GM19463 (cell line): ENCODE results near the gene GALNT12.

Source experiments
- ATAC-seq: cut with Tn5 transposase; IDR thresholded peaks from one replicate; pipeline ENCODE4 v1.9.1; 2021; ENCODE audit warnings: mild to moderate bottlenecking, moderate library complexity; ENCODE audit not compliant: unreplicated experiment

GALNT12 gene

GRCh38 chr9:98801561-98801960 is 5.9 kb upstream of the GALNT12 start:
- ATAC-seq: no peak

- ATAC-seq: no peak
Observed at GRCh38 chr9:98801969-98802371, 5.5 kb upstream of the GALNT12 start.

GRCh38 chr9:98804083-98804482 is 3.4 kb upstream of the GALNT12 start:
- ATAC-seq: no peak

- no peak for ATAC-seq
Observed at GRCh38 chr9:98805506-98806272, 1.8 kb upstream of the GALNT12 start.

GRCh38 chr9:98806394-98807035 is 955 bp upstream of the GALNT12 start:
- ATAC-seq: no peak

- ATAC-seq: no peak
Observed at GRCh38 chr9:98807814-98808195, 335 bp downstream of the GALNT12 start.

DNA sequence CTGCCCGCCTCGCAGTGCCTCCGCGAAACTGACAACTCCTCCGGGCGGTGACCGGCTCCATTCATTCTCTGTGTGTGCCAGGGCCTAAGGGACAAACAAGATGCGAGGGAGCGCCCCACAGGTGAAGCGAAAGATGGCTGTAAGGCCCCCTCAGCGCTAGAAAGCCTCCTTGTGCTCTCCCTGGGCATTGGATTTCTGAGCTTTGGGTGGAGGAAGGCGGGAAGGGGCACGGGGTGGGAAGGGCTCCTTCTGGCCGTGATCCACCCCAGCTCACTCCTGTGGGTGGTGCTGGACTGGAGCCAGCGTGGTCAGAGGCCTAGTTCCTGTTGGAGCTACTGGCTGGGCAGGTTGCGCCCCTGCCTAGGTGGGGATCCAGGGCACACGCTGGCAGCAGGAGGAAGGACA is 943 bp downstream of the GALNT12 start:
- no peak for ATAC-seq

DNA sequence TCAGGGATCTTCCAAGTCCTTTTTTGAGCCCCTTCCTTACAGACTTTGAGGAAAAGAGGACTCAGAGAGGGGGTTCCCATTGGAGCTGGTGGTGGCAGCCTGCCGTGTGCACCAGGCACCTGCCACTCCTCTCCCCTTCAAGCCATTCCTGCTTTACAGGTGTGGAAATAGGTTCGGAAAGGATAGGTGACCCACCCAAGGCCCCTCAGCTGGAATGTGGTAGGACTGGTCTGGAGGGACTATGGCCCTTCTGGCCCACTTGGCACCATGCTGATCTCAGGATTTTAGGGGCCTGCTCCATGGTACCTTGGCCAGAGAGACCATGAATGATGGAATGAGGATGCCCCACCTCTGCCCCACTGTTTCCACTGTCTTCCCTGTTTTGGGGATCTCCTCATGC is 1.4 kb downstream of the GALNT12 start:
- no peak for ATAC-seq

- ATAC-seq: no peak
Observed at GRCh38 chr9:98809311-98810101, 2.0 kb downstream of the GALNT12 start.

DNA sequence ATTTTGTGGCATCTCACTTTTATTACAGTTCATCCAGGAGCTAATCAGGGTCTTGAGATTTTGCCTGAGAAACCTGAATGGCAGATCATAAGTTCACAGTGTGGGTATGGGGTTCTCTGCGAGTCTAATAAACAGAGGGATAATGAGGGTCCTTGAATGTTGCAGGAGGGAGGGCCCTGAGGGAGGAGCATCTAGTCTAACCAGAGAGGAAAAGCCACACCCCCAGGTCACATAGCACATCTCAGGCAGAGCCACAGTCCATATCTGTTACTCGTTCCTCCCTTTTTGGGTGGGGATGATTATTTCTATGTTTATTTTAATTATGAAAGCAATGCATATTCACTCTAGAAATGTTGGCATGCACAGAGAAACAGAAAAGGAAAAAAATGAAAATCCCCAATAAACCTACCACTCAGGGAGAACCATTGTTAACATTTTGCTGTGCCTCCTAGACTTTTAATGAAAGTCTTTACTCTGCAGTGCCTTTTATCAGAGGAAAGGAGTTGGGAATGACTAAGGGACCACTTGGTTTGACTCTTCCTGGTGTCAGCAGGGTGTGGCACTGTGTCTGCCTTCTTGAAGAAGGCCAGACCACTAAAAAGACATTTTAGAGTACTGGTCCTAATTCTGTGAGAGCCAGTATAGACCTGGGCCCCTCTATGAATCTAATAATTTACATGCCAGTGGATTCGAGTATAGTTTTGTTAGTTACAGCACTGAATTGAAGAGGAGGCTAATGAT is 2.8 kb downstream of the GALNT12 start:
- ATAC-seq: no peak

DNA sequence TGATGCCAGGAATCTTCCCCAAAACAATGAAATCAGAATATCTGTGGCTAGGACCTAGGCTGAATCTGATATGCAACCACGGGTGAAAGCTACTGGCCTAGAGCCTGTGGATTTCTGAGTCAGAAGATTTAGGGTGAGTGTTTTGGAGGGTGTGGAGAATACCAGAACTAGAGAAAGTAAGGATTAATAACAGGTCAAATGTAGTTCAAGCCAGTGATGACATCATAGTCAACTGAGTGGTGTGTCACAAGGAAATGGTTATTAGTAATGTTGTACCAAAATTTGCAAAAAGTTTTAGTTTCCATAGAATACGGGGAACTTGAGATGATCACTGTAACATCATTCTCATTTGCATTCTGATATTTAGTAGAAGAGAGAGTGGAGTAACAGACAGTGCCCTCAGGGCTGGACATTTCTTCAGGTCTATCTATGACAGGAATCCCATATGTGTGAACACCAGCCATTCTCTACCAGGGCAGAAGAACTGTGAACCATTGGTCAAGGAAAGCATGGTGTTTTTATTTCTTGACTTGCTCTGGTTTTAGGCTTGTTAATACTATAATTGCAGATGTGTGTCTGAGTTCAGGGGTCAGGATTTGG is 3.7 kb downstream of the GALNT12 start:
- ATAC-seq: no peak

DNA sequence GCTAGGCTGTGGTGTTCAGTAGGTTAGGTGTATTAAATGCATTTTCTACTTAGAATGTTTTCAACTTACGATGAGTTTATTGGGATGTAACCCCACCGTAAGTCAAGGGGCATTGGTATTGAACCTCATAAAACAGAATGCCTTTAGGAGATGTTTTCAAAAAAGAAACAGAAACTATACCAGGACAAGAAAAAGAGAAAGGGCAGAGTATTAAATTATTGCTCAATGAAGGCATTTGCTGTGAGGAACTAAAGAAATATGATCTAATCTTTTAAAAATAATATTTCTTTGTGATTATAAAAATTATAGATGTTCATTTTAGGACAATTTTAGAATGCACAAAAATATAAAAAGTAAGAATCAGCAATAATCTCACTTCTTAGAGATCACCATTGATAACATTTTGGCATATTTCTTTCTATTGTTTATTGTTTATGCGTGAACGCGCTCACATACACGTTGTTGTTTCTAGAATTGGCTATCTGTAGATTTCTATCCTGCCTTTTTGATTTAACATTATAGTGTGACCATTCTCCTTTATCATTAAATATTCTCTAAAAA is 8.0 kb downstream of the GALNT12 start:
- ATAC-seq: no peak

- no peak for ATAC-seq
Observed at GRCh38 chr9:98818764-98819163, 11.3 kb downstream of the GALNT12 start.

GRCh38 chr9:98819231-98819630 is 11.8 kb downstream of the GALNT12 start:
- ATAC-seq: no peak

DNA sequence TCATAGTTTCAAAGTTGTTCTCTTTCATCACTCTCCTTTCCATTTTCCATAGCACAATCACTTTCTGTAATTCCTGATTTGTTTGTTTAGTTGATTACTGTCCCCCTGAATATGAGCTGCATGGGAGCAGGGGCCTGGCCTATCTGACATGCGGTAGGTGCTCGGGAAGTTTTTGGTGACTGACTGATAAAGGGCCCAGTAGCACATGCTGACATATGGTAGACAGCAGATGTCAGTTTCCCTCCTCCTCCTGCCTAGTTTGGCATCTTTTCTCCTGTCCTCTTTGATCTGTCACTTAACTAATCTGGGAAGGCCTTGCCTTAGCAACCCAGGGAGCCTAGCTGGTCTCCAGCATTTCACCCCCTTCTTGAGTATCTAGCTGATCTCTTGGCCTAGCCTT is 14.4 kb downstream of the GALNT12 start:
- no peak for ATAC-seq

GRCh38 chr9:98822661-98823060 is 15.2 kb downstream of the GALNT12 start:
- ATAC-seq: no peak

- no peak for ATAC-seq
Observed at GRCh38 chr9:98823666-98824334, 16.3 kb downstream of the GALNT12 start.

DNA sequence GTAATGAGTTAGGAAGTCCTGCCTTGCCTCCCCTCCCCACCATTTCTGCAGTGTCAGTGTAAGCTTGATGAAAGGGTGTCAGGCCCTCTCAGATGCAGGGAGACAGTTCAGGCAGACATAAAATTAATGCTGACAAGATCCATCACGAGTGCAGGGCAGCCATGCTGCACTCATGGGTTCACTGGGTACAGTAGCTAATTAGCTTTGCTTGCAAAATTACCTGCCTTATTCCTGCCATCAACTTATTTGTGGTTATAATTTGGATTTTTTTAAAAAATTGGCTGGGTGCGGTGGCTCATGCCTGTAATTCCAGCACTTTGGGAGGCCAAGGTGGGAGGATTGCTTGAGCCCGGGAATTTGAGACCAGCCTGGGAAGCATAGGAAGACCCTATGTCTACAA is 17.9 kb downstream of the GALNT12 start:
- ATAC-seq: no peak

- no peak for ATAC-seq
Observed at GRCh38 chr9:98826716-98827115, 19.2 kb downstream of the GALNT12 start.

GRCh38 chr9:98829766-98830165 is 22.3 kb downstream of the GALNT12 start:
- no peak for ATAC-seq
